NCI-H526 treated with DMSO at 0.1 percent for 48 hours (cell line): ENCODE measurements around the gene MICU2.

Experiments used
- DNase-seq: peaks from one replicate; lab custom pipeline; 2025; lab: John Stamatoyannopoulos, UW

The MICU2 gene, protein sequence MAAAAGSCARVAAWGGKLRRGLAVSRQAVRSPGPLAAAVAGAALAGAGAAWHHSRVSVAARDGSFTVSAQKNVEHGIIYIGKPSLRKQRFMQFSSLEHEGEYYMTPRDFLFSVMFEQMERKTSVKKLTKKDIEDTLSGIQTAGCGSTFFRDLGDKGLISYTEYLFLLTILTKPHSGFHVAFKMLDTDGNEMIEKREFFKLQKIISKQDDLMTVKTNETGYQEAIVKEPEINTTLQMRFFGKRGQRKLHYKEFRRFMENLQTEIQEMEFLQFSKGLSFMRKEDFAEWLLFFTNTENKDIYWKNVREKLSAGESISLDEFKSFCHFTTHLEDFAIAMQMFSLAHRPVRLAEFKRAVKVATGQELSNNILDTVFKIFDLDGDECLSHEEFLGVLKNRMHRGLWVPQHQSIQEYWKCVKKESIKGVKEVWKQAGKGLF

DNA sequence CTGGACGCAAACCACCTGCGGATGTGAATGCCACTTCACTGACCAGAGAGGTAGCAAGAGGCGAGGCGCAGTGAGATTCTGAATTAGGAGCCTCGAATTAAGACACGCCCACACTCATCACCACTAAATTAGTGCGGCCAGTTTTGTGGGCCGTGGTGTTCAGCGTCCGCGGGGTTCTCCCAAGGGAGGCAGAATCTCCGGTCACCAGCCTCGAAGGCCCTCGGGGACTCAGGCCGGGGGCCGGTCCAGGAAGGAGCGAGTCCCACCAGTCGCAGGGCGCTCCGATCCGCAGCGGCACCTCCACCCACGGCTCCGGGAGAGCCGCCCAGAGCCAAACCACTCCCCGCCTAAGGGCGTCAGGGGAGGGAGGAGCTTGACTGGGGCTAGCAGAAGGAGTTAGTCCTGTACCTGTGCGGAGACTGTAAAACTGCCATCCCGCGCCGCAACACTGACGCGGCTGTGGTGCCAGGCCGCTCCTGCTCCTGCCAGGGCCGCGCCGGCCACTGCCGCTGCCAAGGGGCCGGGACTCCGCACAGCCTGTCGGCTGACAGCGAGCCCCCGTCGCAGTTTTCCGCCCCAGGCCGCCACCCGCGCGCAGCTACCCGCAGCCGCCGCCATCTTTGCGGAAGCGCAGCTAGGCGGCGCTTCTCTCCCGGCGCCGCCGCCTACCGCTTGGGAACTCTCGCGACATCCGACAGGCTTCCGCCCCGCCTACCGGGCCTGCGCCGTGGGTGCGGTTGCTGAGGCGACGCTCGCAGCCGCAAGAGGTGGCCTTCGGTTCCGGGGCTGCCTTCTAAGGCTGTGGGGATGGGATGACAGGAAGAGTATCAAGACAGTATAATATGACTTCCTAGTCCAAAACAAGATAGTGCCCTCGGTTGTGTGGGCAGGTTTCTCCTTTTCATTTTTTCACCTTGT, at the start of gene MICU2:
Gene MICU2 (minus strand): TSS at position 640 of the 918 bp plus-strand sequence. CDS start 22 bp downstream, at position 618.
- DNase-seq = peak; percentile 93

DNA sequence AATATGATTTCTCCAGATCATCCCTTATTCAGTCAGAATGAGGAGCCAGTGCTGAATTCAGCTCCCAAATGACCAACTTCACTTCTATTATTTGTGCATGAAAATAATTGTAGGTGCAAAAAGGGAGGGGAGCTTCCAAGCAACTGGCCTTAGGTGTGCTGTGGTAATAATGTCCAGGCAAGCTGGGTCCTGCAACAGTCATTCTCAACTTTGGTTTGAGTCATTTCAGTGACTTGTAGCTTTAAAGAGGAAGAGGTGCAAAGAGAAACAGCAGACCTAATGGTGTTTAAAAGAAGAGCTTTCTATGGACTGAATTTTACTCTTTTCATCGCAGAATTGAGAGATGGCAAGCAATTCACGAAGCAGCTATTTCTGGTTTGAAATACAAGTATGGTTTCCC, 37.7 kb upstream of the MICU2 start:
- DNase-seq = no peak

DNA sequence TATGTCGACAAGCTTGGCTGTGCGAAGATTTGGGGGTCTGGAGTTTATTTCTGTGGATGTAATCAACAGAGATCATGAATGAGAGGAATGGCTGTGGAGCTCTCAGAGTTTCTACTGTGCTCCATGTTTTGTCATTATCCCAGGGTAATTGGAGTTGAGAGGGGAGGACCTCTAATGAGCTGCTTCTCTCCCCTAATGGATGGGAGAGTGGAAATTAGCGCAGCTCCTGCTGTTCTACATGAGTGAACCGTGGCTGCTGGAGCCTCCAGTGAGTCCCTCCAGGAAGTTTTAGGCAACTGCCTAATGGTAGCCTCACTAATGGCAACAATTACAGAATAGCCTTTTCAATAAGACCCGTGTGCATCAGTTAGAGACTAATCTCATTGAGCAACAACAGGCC, 35.6 kb upstream of the MICU2 start:
- no peak for DNase-seq

DNA sequence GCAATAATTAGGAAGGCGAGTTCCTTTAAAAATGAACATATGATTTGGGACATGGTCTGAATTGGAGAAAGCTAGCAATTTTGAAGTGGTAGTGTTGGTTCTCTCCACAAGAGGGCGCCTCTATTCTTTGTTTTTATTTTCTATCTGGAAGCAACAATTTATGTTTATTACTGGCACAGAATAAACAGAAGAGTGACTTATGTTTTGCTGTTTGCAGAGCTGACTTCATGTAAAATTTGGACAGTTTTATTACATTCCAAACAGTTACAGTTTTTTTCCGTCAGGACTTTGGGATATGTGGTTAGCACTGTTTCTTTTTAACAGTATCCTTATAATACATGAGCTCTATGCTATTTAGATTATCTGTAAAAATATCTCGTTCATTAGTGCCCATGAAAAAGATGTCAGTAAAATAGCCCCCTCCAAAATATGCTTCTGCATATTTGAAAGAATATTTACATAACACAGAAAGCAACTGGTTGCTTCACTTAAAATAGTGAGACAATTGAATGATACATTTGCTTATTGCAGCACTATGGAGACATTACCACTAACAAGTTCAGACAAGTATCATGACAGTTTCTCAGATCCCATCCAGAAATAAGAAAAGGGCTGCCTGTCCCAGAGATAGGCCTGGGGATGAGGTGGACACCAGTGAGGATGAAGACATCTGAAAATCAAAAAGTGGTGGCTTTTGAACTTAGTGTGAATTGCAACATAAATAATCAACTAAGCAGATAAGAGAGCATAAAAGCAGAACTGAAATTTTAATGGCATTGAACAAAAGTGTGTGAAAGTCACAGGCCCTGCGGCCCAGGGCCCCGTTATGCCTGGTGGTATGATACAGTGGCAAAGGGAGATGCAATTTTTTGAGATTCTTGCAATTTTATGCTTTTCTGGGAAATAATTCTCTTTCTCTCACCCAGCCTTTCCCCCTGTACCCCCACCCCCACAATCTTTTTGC, 34.6 kb upstream of the MICU2 start:
- DNase-seq = peak; percentile 35

DNA sequence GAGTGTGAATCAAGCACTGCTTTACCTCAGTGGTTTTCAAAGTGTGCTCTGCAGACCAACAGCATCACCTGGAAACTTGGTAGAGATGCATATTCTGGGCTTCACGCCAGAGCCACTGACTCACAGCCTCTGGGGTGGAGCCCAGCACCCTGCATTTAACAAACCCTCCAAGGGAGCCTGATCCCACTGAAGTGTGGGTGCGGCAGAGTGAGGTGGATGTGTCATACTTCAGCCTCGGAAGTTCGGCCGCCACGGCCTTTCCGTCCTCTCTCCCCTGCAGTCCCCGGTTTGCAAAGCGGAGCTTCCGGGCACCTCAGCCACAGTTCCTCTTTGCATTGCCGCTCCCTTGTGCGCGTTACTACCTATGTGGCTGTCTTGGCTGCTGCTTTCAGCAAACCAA, 33.3 kb upstream of the MICU2 start:
- no peak for DNase-seq

DNA sequence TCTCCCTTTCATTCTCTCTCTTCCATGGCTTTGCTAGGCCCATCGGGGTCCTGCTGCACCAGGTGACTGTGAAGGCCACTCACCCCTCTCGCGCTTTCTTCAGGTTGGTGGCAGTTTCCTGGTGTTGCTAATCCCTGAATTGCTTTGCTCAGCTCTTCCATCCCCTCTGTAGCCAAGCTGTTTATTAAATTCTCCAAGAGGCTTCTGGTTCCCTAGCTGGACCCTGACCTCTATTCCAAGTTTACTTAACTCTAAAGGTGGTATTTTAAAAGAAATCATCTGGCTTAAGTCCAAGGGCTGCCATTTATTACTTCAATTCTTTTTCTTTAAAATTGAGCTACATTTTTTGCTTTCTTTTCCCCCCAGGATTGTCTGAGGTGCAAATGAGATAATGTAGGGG, 32.7 kb upstream of the MICU2 start:
- no peak for DNase-seq

DNA sequence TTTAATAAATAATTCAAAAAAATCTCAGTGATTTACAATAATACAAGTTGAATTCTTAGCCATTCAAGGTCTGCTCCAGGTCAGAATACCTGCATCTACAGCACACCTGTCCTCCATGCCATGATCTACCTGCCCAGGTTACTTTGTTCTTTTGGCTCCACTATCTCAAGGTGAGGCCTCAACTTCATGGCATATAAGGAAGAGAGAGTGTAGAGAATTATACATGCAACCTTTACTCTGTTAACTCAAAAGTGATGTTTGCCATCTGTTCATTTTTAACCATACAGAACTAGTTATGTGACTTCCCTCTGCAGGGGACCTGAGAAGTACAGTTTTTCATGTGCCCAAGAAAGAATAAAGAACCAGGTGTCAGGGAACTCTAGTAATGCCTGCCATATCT, 28.2 kb upstream of the MICU2 start:
- DNase-seq = no peak

DNA sequence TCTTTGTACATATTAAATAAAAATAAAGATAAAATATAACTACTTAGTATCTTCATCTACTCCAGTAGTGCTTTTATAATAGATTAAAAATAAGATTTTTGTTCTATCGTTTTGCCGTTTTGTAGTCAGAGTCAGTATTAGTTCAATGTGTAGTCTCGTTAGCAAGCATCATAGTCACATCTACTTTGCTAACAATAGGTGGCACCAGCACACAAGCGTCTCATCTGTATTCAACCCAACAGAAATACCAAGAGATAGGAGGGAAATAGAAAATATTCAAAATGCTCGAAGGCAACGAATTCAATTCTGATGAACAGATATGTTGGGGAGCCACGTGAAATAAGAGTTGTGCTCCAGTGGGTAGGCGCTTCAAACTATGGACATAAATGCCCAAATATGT, 21.4 kb upstream of the MICU2 start:
- peak; percentile 79 for DNase-seq

DNA sequence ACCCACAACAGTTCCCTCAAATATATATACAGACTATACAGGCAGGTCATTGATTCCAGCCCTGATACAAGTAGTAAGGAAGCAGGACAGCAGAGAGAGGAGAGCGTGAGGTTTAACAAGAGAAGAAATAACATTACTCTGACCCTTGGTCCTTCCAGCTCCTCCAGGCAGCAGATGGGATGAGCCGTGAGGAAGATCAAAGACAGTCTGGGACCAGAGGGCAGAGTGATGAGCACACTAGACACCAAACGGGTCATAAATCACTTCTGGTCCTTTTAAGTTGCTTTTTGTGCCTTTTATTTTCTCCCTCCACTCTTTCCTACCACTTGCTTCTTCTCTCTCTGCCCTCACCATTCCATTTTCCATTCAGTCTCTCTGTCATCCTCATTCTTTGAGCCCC, 16.9 kb upstream of the MICU2 start:
- no peak for DNase-seq

DNA sequence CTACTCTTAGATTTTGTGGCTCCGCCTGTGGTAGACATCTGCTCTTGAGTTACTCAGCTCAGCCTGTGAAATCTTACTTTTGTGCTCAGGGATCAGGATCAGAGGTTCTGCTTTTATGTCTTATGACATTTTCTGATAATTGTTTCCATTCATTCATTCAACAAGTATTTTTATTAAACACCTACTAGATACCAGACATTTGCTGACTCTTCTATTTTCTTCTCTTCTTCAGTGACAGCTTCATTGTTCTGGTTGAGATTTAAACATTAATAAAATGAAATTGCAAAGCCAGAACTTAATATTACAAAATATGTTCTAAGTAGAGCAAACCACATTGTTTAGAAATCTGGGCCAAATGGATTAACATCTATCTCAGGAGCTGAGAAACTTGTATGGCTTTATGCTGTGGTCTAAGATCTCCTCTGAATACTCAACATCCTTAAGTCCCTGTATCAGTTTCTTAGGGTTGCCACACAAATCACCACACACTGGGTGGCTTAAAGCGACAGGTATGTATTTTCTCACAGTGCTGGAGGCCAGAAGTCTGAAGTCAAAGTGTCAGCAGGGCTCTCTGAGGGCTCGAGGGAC, 15.8 kb upstream of the MICU2 start:
- DNase-seq = no peak

DNA sequence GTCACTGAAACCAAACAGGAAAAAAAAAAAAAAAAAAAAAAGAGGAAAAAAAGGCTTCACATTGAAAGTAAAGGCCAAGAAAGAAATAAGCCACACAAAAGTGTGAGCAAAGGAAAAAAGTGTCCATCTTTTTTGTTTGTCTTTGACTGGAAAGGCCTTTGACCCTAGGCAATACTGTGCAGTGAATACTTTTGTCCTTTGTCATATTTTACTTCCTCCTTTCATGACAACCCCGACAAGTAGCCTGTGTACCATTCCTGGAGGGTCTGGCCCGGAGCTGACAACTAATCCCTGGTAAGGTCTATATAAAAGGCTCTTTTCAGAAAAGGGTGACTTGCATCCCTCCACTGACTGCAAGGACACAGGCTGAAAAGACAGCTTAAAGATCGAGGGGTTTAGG, 12.9 kb upstream of the MICU2 start:
- no peak for DNase-seq

DNA sequence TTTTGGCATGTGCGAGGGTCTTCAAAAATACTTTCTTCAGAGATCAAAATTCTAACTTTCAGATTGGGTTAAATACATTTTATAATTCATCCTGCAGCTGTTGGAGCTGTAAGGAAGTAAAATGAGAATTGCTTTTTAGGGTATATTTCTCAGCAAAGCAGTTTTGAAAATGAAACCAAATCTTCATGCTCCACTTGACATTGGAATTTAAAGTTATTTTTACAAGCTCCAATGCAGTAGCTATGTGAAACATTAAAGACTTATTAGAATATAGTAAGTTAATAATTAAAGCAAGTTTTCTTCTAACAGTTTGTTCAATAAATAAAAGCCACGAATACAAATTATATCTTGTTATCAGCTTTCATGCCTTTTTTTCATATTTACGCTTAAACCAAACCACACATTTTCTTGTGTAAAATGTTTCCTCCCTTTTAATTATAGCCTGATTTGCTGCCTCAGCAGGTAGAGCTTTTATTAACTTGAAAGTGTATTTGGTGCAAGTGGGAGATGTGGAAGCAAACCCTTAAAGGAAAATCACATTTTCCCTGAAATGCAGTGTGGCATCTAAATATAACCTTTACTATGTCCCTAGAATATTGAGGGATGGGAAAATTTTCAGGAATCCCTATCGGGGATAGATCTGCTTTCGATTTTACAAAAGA, 12.4 kb upstream of the MICU2 start:
- no peak for DNase-seq

DNA sequence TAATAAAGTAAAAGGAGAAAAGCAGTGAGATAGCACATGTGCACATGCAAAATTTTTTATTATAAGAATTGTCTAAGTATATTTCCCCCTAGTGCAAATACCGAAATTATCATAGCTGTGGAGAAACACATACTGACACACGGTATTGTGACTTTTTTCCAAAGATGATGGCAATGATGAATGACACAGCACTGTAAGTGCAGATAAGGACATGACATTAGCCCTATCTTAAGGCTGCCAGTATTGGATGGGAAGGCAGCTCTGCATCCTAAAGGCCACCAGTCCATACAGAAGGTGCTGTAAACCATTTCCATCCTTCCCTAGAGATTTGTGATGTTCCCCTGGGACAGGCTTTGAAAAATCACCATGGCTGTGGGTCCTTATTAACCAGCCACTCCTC, 11.5 kb upstream of the MICU2 start:
- DNase-seq = no peak

DNA sequence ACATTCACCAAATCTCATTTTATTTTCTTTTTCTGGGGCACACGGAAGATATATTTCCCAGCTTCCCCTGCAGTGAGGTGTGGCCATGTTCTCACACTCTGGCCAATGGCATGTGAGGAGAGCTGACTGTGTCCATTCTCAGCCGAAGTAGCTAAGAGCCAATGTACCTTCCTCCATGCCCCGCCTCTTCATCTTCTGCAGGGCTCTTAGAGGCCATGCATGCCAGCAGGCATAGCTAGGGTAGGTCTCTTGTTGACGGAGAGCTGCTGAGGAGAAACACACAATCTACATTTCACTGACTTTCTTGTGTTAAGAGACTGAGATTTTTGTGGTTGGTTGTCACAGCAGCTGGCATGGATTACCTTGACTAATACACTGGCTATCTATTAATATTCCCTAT, 9.8 kb upstream of the MICU2 start:
- no peak for DNase-seq

DNA sequence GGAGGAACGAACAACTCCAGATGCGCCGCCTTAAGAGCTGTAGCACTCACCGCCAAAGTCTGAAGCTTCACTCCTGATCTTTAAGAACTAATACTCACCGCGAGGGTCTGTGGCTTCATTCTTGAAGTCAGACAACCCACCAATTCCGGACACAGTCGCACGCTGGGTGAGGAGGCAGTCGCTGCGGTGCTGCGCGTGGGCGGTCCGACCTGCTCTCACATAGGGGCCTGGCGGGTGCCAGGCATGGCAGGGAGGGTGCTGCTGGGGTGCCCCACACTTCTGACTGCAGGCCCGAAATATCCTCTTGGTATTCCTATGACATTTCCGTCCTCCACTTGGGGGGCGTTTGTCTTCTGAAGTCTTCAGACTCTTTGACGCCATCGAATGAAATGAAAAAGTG, 7.4 kb upstream of the MICU2 start:
- DNase-seq = no peak

DNA sequence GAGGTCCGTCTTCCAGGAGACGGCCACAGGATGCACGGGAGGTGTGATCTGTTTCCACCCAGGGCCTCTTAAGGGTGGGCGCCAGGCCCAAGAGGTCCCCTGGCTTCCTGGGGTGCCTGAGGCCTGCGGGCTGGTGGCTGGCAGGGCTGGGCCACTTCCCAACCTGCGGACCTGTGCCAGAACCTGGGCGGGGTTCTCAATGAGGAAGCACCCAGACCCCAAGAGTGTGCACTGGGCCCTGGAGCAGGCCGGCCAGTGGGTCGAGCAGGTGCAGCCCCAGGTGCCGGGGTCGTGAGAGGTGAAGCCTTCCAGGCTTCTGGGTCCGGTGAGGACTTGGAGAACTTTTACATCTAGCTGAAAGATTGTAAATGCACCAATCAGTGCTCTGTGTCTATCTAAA, 6.7 kb upstream of the MICU2 start:
- no peak for DNase-seq

DNA sequence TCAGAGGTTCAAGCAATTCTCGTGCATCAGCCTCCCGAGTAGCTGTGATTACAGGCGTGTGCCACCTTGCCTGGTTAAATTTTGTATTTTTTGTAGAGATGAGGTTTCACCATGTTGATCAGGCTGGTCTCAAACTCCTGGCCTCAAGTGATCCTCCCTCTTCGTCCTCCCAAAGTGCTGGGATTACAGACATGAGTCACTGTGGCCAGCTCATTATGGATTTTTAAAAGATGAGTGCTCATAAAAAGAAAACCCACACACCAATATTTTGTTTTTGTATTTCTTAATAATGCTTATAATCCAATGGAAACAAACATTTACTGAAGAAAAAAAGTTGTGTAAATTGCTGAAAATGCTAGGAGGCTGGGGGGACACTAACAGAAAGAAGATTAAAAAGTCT, 5.0 kb upstream of the MICU2 start:
- no peak for DNase-seq

DNA sequence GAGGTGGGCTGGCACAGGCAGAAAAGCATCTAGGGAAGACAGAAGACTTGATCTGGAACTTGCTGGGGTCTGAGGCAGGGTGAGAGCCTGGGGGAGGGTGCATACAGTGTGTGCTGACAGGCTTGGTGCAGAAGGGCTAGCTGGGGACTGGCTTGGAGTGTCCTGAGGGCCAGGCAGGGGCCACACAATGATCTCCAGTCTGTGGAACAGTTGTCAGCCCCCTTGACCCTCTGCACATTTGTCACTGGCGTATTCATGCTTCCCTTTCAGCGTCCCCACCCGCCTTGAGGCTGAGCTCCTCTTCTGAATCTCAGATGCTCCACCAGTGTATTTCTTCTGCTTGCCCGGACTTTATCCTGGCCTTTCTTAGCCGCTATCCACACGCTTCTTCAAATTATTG, 2.8 kb upstream of the MICU2 start:
- DNase-seq = no peak

DNA sequence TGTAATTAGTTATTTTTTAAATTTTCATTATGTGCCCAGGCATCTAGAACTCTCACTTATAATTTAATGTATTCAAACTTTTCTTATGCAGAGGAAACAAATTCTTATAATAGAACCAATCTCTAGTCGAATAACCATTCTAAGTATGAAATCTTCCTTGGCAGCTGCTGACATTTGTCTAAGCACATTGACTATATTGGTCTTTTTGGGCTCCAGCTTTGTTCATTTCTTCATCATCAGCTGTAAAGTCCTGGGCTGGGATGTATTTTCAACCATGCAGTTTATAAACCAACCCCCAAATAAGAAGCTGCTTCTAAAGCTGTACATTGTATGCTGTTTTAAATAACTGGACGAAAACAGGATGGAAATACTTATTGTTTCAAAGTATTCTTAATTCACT, 2.3 kb upstream of the MICU2 start:
- no peak for DNase-seq

DNA sequence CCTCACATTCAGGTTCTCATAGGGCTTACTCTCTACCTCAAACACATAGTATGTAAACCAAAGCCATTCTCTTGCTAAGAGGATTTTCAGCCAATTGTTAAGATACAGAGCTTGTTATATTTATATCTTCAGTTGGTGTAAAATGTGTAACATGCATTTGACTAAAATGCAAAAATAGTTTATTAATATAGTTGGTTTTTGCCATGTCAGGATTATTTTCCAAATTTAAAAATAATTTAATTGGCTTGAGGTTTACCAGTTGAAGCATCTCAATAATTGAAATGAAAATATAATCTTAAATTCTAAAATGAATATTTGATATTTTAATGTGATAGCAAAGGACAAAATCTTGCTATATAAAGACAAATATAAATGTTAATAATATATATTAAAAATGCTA, 7.2 kb downstream of the MICU2 start:
- DNase-seq = no peak

DNA sequence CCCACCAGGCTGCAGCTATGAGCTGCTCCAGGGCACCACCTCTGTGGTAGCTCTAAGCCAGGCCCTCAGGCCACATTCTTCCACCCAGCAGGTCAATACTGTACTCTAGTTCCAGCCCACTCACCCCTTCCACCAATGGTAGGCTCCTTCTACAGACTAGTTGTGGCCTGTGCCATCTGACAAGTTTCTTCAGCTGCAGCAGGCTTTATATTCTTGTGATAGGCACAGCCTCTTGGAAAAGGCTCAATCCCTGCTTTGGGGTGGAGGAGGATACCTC, 8.5 kb downstream of the MICU2 start:
- DNase-seq = no peak
